ENCODE data around the gene RPL15. TPM values are rescaled to one million over a fixed set of nuclear protein-coding genes. Genes with fewer than 3 reads are reported as not detected.

Gene RPL15
- total RNA-seq, 1 donor from 2014 or later = 1,647 TPM

- no peak for DNase-seq (ENCODE audit: low read depth)
Observed at GRCh38 chr3:23959135-23959900, 42.4 kb downstream of the RPL15 start.

- no peak for DNase-seq (ENCODE audit: low read depth)
Observed at GRCh38 chr3:23960649-23961048, 43.7 kb downstream of the RPL15 start.

GRCh38 chr3:23961066-23961465, 44.1 kb downstream of the RPL15 start:
- DNase-seq (ENCODE audit: low read depth) = peak; percentile 47

- peak; percentile 64 for DNase-seq (ENCODE audit: low read depth)
Observed at GRCh38 chr3:23961913-23962312, 45.0 kb downstream of the RPL15 start.

DNA sequence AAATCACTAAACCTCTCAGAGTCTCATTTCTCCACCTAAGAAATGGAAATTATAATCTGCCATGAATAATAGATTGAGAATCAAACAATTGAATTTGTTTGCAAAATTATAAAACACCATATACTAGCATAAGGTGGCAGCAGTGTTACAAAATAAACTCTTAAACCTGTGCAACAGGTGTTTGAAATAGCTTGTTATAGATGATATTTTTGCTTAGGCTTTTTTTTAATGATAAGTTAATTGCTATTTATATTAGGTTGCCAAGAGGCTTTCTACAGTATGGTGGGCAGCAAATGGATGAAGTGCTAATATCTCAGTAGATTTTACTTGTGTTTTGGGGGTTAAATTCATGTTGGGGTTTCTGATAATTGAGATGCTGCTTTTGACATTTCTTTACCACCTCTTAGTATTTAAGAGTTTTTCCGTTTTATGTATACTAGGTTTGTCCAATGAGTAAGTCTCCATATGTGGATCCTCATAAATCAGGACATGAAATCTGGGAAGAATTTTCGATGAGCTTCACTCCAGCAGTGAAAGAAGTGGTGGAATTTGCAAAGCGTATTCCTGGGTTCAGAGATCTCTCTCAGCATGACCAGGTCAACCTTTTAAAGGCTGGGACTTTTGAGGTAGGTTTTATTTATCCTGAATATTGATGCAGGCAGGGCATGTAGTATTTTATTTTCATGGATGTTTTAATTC, 47.8 kb downstream of the RPL15 start:
- no peak for DNase-seq (ENCODE audit: low read depth)

DNA sequence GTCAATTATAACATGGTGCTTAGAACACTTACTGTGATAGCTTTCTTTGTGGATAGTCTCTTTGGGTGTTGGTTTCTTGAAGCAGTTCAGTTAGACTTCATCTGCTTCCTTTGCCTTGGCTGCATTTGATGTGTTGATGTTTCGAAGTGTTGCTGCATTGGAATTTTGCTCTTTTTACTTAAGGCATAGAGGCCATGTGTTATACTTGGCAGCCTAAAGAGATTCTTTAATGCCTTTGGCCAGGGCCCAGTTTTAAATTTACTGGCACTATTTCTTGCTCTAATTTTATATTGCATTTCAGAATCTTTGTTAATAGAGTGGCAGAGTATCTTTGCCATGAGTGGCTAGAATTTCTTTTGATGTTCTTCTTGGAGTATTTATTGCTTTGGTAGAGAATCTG, 49.4 kb downstream of the RPL15 start:
- no peak for DNase-seq (ENCODE audit: low read depth)

DNA sequence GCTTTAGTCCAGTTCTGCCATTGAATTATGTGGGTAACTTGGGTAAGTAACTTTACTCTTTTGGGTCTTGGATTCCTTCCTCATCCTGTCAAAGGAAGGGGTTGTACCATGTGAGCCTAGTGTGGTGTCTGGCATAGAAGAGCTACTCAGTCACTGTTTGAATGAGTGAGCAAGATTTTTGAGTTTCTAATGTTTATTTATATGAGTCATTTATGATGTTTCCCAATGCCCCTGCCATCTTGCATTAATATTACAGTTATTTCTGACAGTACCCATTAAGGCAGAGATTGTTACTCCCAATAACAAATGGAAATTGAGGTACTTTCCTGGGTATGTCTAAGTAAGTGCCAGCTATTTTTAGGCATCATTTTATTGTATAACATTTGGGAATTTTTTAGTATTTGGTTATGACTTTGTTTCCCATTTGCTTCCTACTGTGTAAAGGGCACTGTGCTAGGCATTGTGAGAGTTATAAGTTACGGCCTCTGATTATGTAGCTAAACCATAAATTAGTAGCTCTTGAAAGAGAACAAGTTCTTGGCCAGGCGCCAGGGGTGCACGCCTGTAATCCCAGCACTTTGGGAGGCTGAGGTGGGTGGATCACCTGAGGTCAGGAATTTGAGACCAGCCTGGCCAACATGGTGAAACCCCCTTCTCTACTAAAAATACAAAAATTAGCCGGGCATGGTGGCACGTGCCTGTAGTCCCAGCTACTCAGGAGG, 51.7 kb downstream of the RPL15 start:
- DNase-seq (ENCODE audit: low read depth) = no peak

- DNase-seq (ENCODE audit: low read depth) = no peak
Observed at GRCh38 chr3:23969393-23969792, 52.5 kb downstream of the RPL15 start.

Other genes starting within 250 kb of the RPL15 start
- 73.8 and 90.8 TPM in 2 replicates for gene UBE2E1, start 111.2 kb upstream of the RPL15 start, total RNA-seq
- gene NKIRAS1, start 142 bp upstream of the RPL15 start, total RNA-seq = 27.2 and 34.1 TPM in 2 replicates
- 15.5 and 21.1 TPM in 2 replicates for gene NR1D2, start 28.2 kb downstream of the RPL15 start, total RNA-seq